Retinal pigment epithelial cell (primary cell): Measurements from ENCODE around the gene PFDN2.

Experiments
- DNase-seq: peaks from one replicate; pipeline ENCODE4 v3.0.0-alpha.2; 2010; ENCODE audit warnings: low read depth
- H3K4me3 ChIP-seq: 2 replicates; pipeline ENCODE4 v1.5.1; 2011; ENCODE audit warnings: mild to moderate bottlenecking, low read length, control low read depth, moderate library complexity
- CTCF ChIP-seq: conservative IDR thresholded peaks from 2 replicates; pipeline ENCODE4 v1.5.1; 2011; ENCODE audit warnings: low read depth, low read length, control low read depth, inconsistent platforms

PFDN2 gene

GRCh38 chr1:161082483-161082882, 35.4 kb downstream of the PFDN2 start:
- no peak for TF ChIP-seq CTCF
- H3K4me3 ChIP-seq, result no peak overlapping the region
- DNase-seq, result no peak

GRCh38 chr1:161081519-161081918, 36.3 kb downstream of the PFDN2 start:
- no peak for DNase-seq
- no peak for TF ChIP-seq CTCF
- H3K4me3 ChIP-seq, result no peak overlapping the region

GRCh38 chr1:161080441-161081405, 37.1 kb downstream of the PFDN2 start:
- no peak for DNase-seq
- no peak overlapping the region for H3K4me3 ChIP-seq
- no peak for TF ChIP-seq CTCF

GRCh38 chr1:161079436-161080110, 38.3 kb downstream of the PFDN2 start:
- no peak overlapping the region for H3K4me3 ChIP-seq
- TF ChIP-seq CTCF, result no peak
- DNase-seq, result no peak

GRCh38 chr1:161077426-161077825, 40.4 kb downstream of the PFDN2 start:
- TF ChIP-seq CTCF, result no peak
- DNase-seq, result no peak
- no peak overlapping the region for H3K4me3 ChIP-seq

GRCh38 chr1:161076410-161076809, 41.4 kb downstream of the PFDN2 start:
- TF ChIP-seq CTCF, result no peak
- H3K4me3 ChIP-seq, result no peak overlapping the region
- no peak for DNase-seq
